H1 (cell line): ENCODE measurements around the gene LRRC28. TPM values are rescaled to one million over a fixed set of nuclear protein-coding genes. Genes with fewer than 3 reads are reported as not detected.
A peak's percentile ranks its signal among the peaks of the same experiment; 100 is the strongest.

ENCODE experiments used
- CTCF ChIA-PET: fragments of 300-600 bp; sonication (Branson Sonifier 250); formaldehyde crosslinking; loops from one replicate; lab custom pipeline; 2021; ENCODE audit not compliant: partially characterized antibody; lab: Charles Lee
- POLR2A ChIA-PET: fragments of 300-600 bp; sonication (Branson Sonifier 250); formaldehyde crosslinking; loops from one replicate; lab custom pipeline; 2021; ENCODE audit warnings: inconsistent platforms; ENCODE audit not compliant: partially characterized antibody; lab: Charles Lee
- DNase-seq, 2 experiments: peaks; one replicate each; pipeline versions ENCODE4 v3.0.0 to v3.0.0-alpha.2; 2010 to 2022; ENCODE audit warnings: low spot score in 2 of 2, low read depth in 1 of 2, mixed read lengths in 1 of 2
- FAIRE-seq: peaks from 2 replicates; lab custom pipeline; 2011; peaks lifted over from hg19 to GRCh38; lab: Jason Lieb, UNC
- H2AFZ ChIP-seq: 2 replicates; pipeline ENCODE4 v1.8.1; 2012; ENCODE audit warnings: low read length, inconsistent platforms
- H2AK5ac ChIP-seq: 2 replicates; pipeline ENCODE4 v1.6.1; 2013; ENCODE audit warnings: low read depth, low read length
- H2BK120ac ChIP-seq: replicated peaks from 2 replicates; pipeline ENCODE3; 2013; ENCODE audit warnings: low read depth, low read length, inconsistent platforms
- H2BK12ac ChIP-seq: 2 replicates; pipeline ENCODE4 v1.6.1; 2013; ENCODE audit warnings: low read depth, low read length
- H2BK15ac ChIP-seq: 2 replicates; pipeline ENCODE4 v1.6.1; 2013; ENCODE audit warnings: low read length
- H2BK20ac ChIP-seq: 2 replicates; pipeline ENCODE4 v1.6.1; 2013; ENCODE audit warnings: low read length
- H2BK5ac ChIP-seq: 2 replicates; pipeline ENCODE4 v1.6.1; 2013; ENCODE audit warnings: low read depth, low read length
- H3K14ac ChIP-seq: 2 replicates; pipeline ENCODE4 v1.6.1; 2013; ENCODE audit warnings: inconsistent platforms; ENCODE audit not compliant: insufficient read length
- H3K18ac ChIP-seq: 2 replicates; pipeline ENCODE4 v1.6.1; 2013; ENCODE audit warnings: low read length; ENCODE audit errors: extremely low read depth
- H3K23ac ChIP-seq: 2 replicates; pipeline ENCODE4 v1.6.1; 2013; ENCODE audit warnings: inconsistent platforms; ENCODE audit not compliant: insufficient read length
- H3K23me2 ChIP-seq: 2 replicates; pipeline ENCODE4 v1.6.1; 2013; ENCODE audit warnings: low read depth, low read length
- H3K27ac ChIP-seq: 2 replicates; pipeline ENCODE4 v1.6.1; 2011; ENCODE audit warnings: low read depth, low read length, inconsistent platforms
- H3K27me3 ChIP-seq, 4 experiments: replicated peaks in 1 of 4; 1 replicate in 1 of 4; 2 replicates in 3 of 4; pipeline versions ENCODE4 v1.6.1 to v1.8.1; 2011 to 2013; ENCODE audit warnings: low read length in 3 of 4, mild to moderate bottlenecking in 3 of 4, inconsistent platforms in 2 of 4, mixed read lengths in 2 of 4, moderate library complexity in 1 of 4; ENCODE audit not compliant: control insufficient read depth in 3 of 4, insufficient read depth in 3 of 4; ENCODE audit errors: extremely low read depth in 1 of 4
- H3K36me3 ChIP-seq, 4 experiments: 2 replicates each; pipeline versions ENCODE4 v1.6.1 to v1.8.1; 2011 to 2013; ENCODE audit warnings: mild to moderate bottlenecking in 4 of 4, low read length in 3 of 4, moderate library complexity in 2 of 4, control low read depth in 1 of 4, inconsistent platforms in 1 of 4; ENCODE audit not compliant: insufficient read depth in 4 of 4, control insufficient read depth in 2 of 4
- H3K4ac ChIP-seq: replicated peaks from 2 replicates; pipeline ENCODE3; 2013; ENCODE audit warnings: low read length, low read depth, mixed read lengths, inconsistent platforms; ENCODE audit not compliant: insufficient read length
- H3K4me1 ChIP-seq, 4 experiments: replicated peaks in 1 of 4; 1 replicate in 1 of 4; 2 replicates in 3 of 4; pipeline versions ENCODE4 v1.6.1 to v1.8.1; 2011 to 2013; ENCODE audit warnings: low read length in 3 of 4, inconsistent platforms in 2 of 4, mixed read lengths in 1 of 4; ENCODE audit not compliant: insufficient read depth in 4 of 4, control insufficient read depth in 3 of 4
- H3K4me2 ChIP-seq, 2 experiments: 2 replicates each; pipeline versions ENCODE4 v1.6.1 to v1.8.1; 2011 to 2013; ENCODE audit warnings: low read depth in 2 of 2, low read length in 2 of 2, control low read depth in 1 of 2, inconsistent platforms in 1 of 2, mild to moderate bottlenecking in 1 of 2; ENCODE audit not compliant: insufficient read depth in 1 of 2
- H3K4me3 ChIP-seq, 4 experiments: fragments of 200-600, 300-600 bp in 1 of 4; sonication (generic), shearing (Covaris generic), sonication (Bioruptor Twin) in 1 of 4; 2 replicates each; pipeline versions ENCODE4 v1.5.1 to v1.8.1; 2011 to 2016; ENCODE audit warnings: low read length in 4 of 4, low read depth in 3 of 4, control low read depth in 2 of 4, inconsistent platforms in 2 of 4, mild to moderate bottlenecking in 2 of 4, mixed read lengths in 1 of 4, moderate library complexity in 1 of 4; ENCODE audit not compliant: insufficient read depth in 2 of 4; ENCODE audit errors: extremely low read depth in 1 of 4
- H3K56ac ChIP-seq: replicated peaks from 2 replicates; pipeline ENCODE3; 2013; ENCODE audit warnings: low read depth, mild to moderate bottlenecking, mixed read lengths, low read length, inconsistent platforms; ENCODE audit not compliant: insufficient read length
- H3K79me1 ChIP-seq: 2 replicates; pipeline ENCODE4 v1.6.1; 2013; ENCODE audit warnings: low read depth, low read length, control low read depth
- H3K79me2 ChIP-seq, 2 experiments: 2 replicates each; pipeline versions ENCODE4 v1.6.1 to v1.8.1; 2012 to 2013; ENCODE audit warnings: low read length in 2 of 2, mild to moderate bottlenecking in 2 of 2, inconsistent platforms in 1 of 2; ENCODE audit not compliant: insufficient read depth in 2 of 2, control insufficient read depth in 1 of 2
- H3K9ac ChIP-seq, 4 experiments: replicated peaks in 1 of 4; 1 replicate in 1 of 4; 2 replicates in 3 of 4; pipeline versions ENCODE4 v1.6.1 to v1.8.1; 2011 to 2013; ENCODE audit warnings: low read depth in 3 of 4, low read length in 3 of 4, control low read depth in 2 of 4, mild to moderate bottlenecking in 2 of 4, moderate library complexity in 2 of 4, inconsistent platforms in 1 of 4; ENCODE audit errors: extremely low read depth in 1 of 4
- H3K9me3 ChIP-seq, 2 experiments: 2 replicates each; pipeline versions ENCODE4 v1.6.1 to v1.8.1; 2012 to 2013; ENCODE audit warnings: mild to moderate bottlenecking in 2 of 2, moderate library complexity in 2 of 2, control low read depth in 1 of 2, inconsistent platforms in 1 of 2, low read depth in 1 of 2, low read length in 1 of 2, mixed read lengths in 1 of 2; ENCODE audit not compliant: insufficient read depth in 2 of 2
- H4K20me1 ChIP-seq, 2 experiments: replicated peaks in 1 of 2; 2 replicates each; pipeline versions ENCODE3 to v1.8.1; 2011 to 2013; ENCODE audit warnings: inconsistent platforms in 2 of 2, low read length in 2 of 2, mild to moderate bottlenecking in 1 of 2; ENCODE audit not compliant: insufficient read depth in 2 of 2, control insufficient read depth in 1 of 2
- H4K5ac ChIP-seq: 2 replicates; pipeline ENCODE4 v1.6.1; 2013; ENCODE audit warnings: low read length, low read depth, mixed read lengths, inconsistent platforms; ENCODE audit not compliant: insufficient read length
- H4K8ac ChIP-seq: 2 replicates; pipeline ENCODE4 v1.8.0; 2013; ENCODE audit warnings: mild to moderate bottlenecking, moderate library complexity, low read length, inconsistent platforms; ENCODE audit not compliant: insufficient read depth; ENCODE audit errors: extremely low read depth
- H4K91ac ChIP-seq: replicated peaks from 2 replicates; pipeline ENCODE3; 2013; ENCODE audit warnings: low read length, mixed read lengths, inconsistent platforms; ENCODE audit not compliant: insufficient read length
- BACH1 ChIP-seq: IDR thresholded peaks from 2 replicates; pipeline ENCODE4 v1.6.1; 2012; ENCODE audit warnings: low read length, improper control_type of control experiment
- BRCA1 ChIP-seq: IDR thresholded peaks from 2 replicates; pipeline ENCODE4 v1.6.1; 2012; ENCODE audit warnings: low read depth, low read length, improper control_type of control experiment
- CHD1 ChIP-seq: IDR thresholded peaks from 2 replicates; pipeline ENCODE4 v1.6.1; 2012; ENCODE audit warnings: low read depth, low read length, improper control_type of control experiment
- EP300 ChIP-seq, 2 experiments: IDR thresholded peaks; 1 replicate in 1 of 2; 2 replicates in 1 of 2; pipeline ENCODE4 v1.6.1; 2011 to 2012; ENCODE audit warnings: low read depth in 2 of 2, low read length in 2 of 2, mild to moderate bottlenecking in 2 of 2, borderline replicate concordance in 1 of 2, inconsistent platforms in 1 of 2, moderate library complexity in 1 of 2
- EZH2 ChIP-seq: fragments of 200-600 bp; sonication (generic); IDR thresholded peaks from 2 replicates; pipeline ENCODE4 v1.7.1; 2012; ENCODE audit warnings: low read depth, mild to moderate bottlenecking, moderate library complexity, low read length, inconsistent platforms; ENCODE audit not compliant: severe bottlenecking
- KDM4A ChIP-seq: IDR thresholded peaks from one replicate; pipeline ENCODE4 v1.7.1; 2012; ENCODE audit warnings: low read depth, mild to moderate bottlenecking, moderate library complexity, low read length, inconsistent platforms; ENCODE audit not compliant: severe bottlenecking
- KDM5A ChIP-seq: fragments of 200-600 bp; IDR thresholded peaks from 2 replicates; pipeline ENCODE4 v1.7.1; 2012; ENCODE audit warnings: mild to moderate bottlenecking, low read length, inconsistent platforms, mixed read lengths
- MAX ChIP-seq: IDR thresholded peaks from 2 replicates; pipeline ENCODE4 v1.6.1; 2012; ENCODE audit warnings: inconsistent platforms
- PHF8 ChIP-seq: fragments of 200-600 bp; sonication (generic); conservative IDR thresholded peaks from 2 replicates; pipeline ENCODE4 v1.7.1; 2012; ENCODE audit warnings: low read depth, mild to moderate bottlenecking, inconsistent platforms, low read length, moderate library complexity
- SP2 ChIP-seq: IDR thresholded peaks from 2 replicates; pipeline ENCODE4 v1.6.1; 2012; ENCODE audit warnings: mild to moderate bottlenecking, low read length, inconsistent platforms
- TEAD4 ChIP-seq: IDR thresholded peaks from 2 replicates; pipeline ENCODE4 v1.6.1; 2012; ENCODE audit warnings: low read depth, low read length, inconsistent platforms, mixed read lengths
- YY1 ChIP-seq: IDR thresholded peaks from 2 replicates; pipeline ENCODE4 v1.6.1; 2011; ENCODE audit warnings: low read depth, mild to moderate bottlenecking, low read length
- ZNF274 ChIP-seq: IDR thresholded peaks from 2 replicates; pipeline ENCODE4 v1.7.0; 2012; ENCODE audit warnings: low read length, borderline replicate concordance; ENCODE audit errors: extremely low read depth
- WGBS, 2 experiments: shearing (Covaris generic) in 1 of 2; methylation state at CpG; one replicate each; pipeline versions ENCODE4 v1.1.6 to v1.1.7; 2013 to 2015; ENCODE audit warnings: low lambda C conversion rate in 2 of 2, mixed read lengths in 2 of 2, inconsistent platforms in 1 of 2, low coverage in 1 of 2, missing lambda C conversion rate in 1 of 2; ENCODE audit not compliant: insufficient replicate concordance in 2 of 2, insufficient coverage in 1 of 2, insufficient read length in 1 of 2; ENCODE audit errors: extremely low coverage in 1 of 2, missing lambda C conversion rate in 1 of 2; 5-methylcytosine and 5-hydroxymethylcytosine counted together
- polyA plus RNA-seq, 7 experiments: library from polyadenylated mRNA; depleted of rRNA in 3 of 7; stranded (reverse) in 5 of 7; unstranded in 2 of 7; fragments of >200 nt in 5 of 7; fragments of 200-250 nt in 2 of 7; gene quantifications; 1 replicate in 5 of 7; 2 replicates in 1 of 7; 4 replicates in 1 of 7; pipeline versions ENCODE4 v1.2.1 to v1.2.3, GENCODE V29; 2011 to 2013; ENCODE audit warnings: missing spikeins in 2 of 7, mixed read lengths in 2 of 7
- total RNA-seq: library from RNA; stranded (reverse); fragmentation: NEBNext Ultra II Directional; extraction: Animal tissue kit (Norgen Biotek cat#: 25700); gene quantifications from 2 replicates; pipeline ENCODE4 v1.2.1, GENCODE V29; 2021

LRRC28 gene
- total and polyA plus RNA-seq, 2 of the 8 experiments (the other 6 are each of a cell fraction or from before 2014, with no cell fraction given): 20.2 to 23.3 TPM

GRCh38 chr15:99433026-99433756 lies 181.9 kb downstream of the LRRC28 start:
- no peak overlapping the region for H2BK120ac ChIP-seq
- H3K79me2 ChIP-seq: no peaks in the 10 kb centered on the region
- H3K23ac ChIP-seq: no peak overlapping the region
- DNase-seq (no peak), FAIRE-seq (no peak)
- CTCF ChIA-PET: interaction anchor here (0.7 to 2.5 kb wide), 9 partner anchors 12 to 271 kb away, joined by 3 to 7 read pairs (median 3); no protein-coding TSS in a partner anchor
- no peak overlapping the region for H3K18ac ChIP-seq
- no peaks in the 10 kb centered on the region for H3K27me3 ChIP-seq
- H2BK15ac ChIP-seq: no peak overlapping the region
- H4K91ac ChIP-seq: peak overlapping the region; percentile 27
- no peak overlapping the region for H3K4me3 ChIP-seq
- H3K79me1 ChIP-seq: no peaks in the 10 kb centered on the region
- H4K8ac ChIP-seq: no peak overlapping the region; the same call in 1 of the 2 replicates
- no peak overlapping the region for H3K14ac ChIP-seq
- no peak overlapping the region for H3K9ac ChIP-seq
- H4K20me1 ChIP-seq: no peaks in the 10 kb centered on the region
- H3K36me3 ChIP-seq: no peaks in the 10 kb centered on the region
- H2AK5ac ChIP-seq: no peak overlapping the region
- no peaks in the 10 kb centered on the region; the same call in 1 of the 2 replicates for H3K23me2 ChIP-seq
- H3K27ac ChIP-seq: no peak overlapping the region
- H3K9me3 ChIP-seq: no peaks in the 10 kb centered on the region
- H3K4me2 ChIP-seq: no peak overlapping the region
- H3K4me1 ChIP-seq: peaks cover 2 to 14% (median 4%) of the 10 kb centered on the region in 4 experiments; a peak in 4 of 7 replicates
- POLR2A ChIA-PET: interaction anchor here (1.4 kb wide), 1 partner anchor 14 kb away, joined by 3 read pairs; no protein-coding TSS in a partner anchor
- no peak overlapping the region for H3K56ac ChIP-seq
- H2BK5ac ChIP-seq: no peak overlapping the region
- WGBS, 2 experiments: 82% methylated on average over 14 of the region's 14 CpGs; no CpG with 5 or more reads in 1 of the 2 experiments
- no peak overlapping the region for H2AFZ ChIP-seq
- no peak overlapping the region for H4K5ac ChIP-seq
- no peak overlapping the region for H3K4ac ChIP-seq
- H2BK12ac ChIP-seq: no peak overlapping the region
- no peak overlapping the region for H2BK20ac ChIP-seq
- TF ChIP-seq CHD1 (no peak), MAX (no peak), BACH1 (no peak), KDM4A (no peak), BRCA1 (no peak), YY1 (no peak), TEAD4 (no peak), ZNF274 (no peak), EZH2 (no peak), SP2 (no peak), KDM5A (no peak), EP300 (IDR thresholded peaks at IDR 0.05; ENCODE audit: borderline replicate concordance in 1 of 2, low read depth in 2 of 2, low read length in 2 of 2) (no peak), PHF8 (no peak)
